Calu3 (cell line): Measurements from ENCODE around the gene TMEM98. TPM values are rescaled to one million over a fixed set of nuclear protein-coding genes. Genes with fewer than 3 reads are reported as not detected.
"Not testable (repeated sequence)": the region's sequence is repeated elsewhere in the genome, so short reads cannot be mapped to it uniquely, and the experiment has no call there.

Source experiments
- BruUV-seq: library from RNA; stranded (reverse); fragments of 400-500 nt; replicated peaks from 2 replicates; lab custom pipeline; 2021; lab: Mats Ljungman, UMichigan
- CTCF ChIA-PET: fragments of 300-600 bp; sonication (Branson Sonifier 250); formaldehyde crosslinking; loops from one replicate; lab custom pipeline; 2022; ENCODE audit warnings: antibody characterized with exemption; lab: Charles Lee
- DNase-seq: peaks from one replicate; pipeline ENCODE4 v3.0.0; 2022
- H3K27ac Mint-ChIP-seq: one replicate; pipeline ENCODE4 v1.8.0; 2022; ENCODE audit warnings: mixed read lengths; ENCODE audit not compliant: unreplicated experiment
- H3K27me3 Mint-ChIP-seq: one replicate; pipeline ENCODE4 v1.8.0; 2022; ENCODE audit warnings: mixed read lengths; ENCODE audit not compliant: unreplicated experiment
- H3K36me3 Mint-ChIP-seq: one replicate; pipeline ENCODE4 v1.8.0; 2022; ENCODE audit warnings: mild to moderate bottlenecking, moderate library complexity, mixed read lengths; ENCODE audit not compliant: insufficient read depth, unreplicated experiment
- H3K4me1 Mint-ChIP-seq: one replicate; pipeline ENCODE4 v1.8.0; 2022; ENCODE audit warnings: mild to moderate bottlenecking, low read depth, mixed read lengths; ENCODE audit not compliant: unreplicated experiment
- H3K4me3 Mint-ChIP-seq: one replicate; pipeline ENCODE4 v1.8.0; 2022; ENCODE audit warnings: mild to moderate bottlenecking, low read depth, moderate library complexity, mixed read lengths; ENCODE audit not compliant: unreplicated experiment
- H3K9me3 Mint-ChIP-seq: one replicate; pipeline ENCODE4 v1.8.0; 2022; ENCODE audit warnings: low read depth, mixed read lengths; ENCODE audit not compliant: unreplicated experiment
- CTCF ChIP-seq: fragments of 200-600 bp; IDR thresholded peaks from one replicate; pipeline ENCODE4 v1.8.0; 2022; ENCODE audit warnings: antibody characterized with exemption; ENCODE audit not compliant: unreplicated experiment
- intact Hi-C: fragments of 100-400 bp; cut with micrococcal nuclease; formaldehyde crosslinking; loops from one replicate; pipeline ENCODE4 v1.10.0; 2022; ENCODE audit not compliant: unreplicated experiment
- total RNA-seq: library from RNA; stranded (reverse); gene quantifications from 2 replicates; pipeline ENCODE4 v1.2.3, GENCODE V29; 2022

The TMEM98 gene
- total RNA-seq, 1 experiment from 2014 or later: 2.1 TPM

GRCh38 chr17:32920293-32920692, 7.7 kb upstream of the TMEM98 start:
- Mint-ChIP-seq H3K4me1 (no peaks in the 10 kb centered on the region), H3K36me3 (no peaks in the 10 kb centered on the region), H3K4me3 (no peak overlapping the region), H3K9me3 (no peaks in the 10 kb centered on the region), H3K27me3 (peaks cover 16% of the 10 kb centered on the region), H3K27ac (no peak overlapping the region)
- no peak for TF ChIP-seq CTCF
- CTCF ChIA-PET: interaction anchor here (0.7 to 0.8 kb wide), 2 partner anchors 49 to 217 kb away, joined by 3 read pairs; no protein-coding TSS in a partner anchor
- BruUV-seq: no TSS peak
- intact Hi-C loops: no loop called here
- no peak for DNase-seq

- Mint-ChIP-seq H3K9me3 (no peaks in the 10 kb centered on the region), H3K4me1 (no peaks in the 10 kb centered on the region), H3K27ac (no peak overlapping the region), H3K4me3 (no peak overlapping the region), H3K36me3 (no peaks in the 10 kb centered on the region), H3K27me3 (peaks cover 10% of the 10 kb centered on the region)
- intact Hi-C loops: no loop called here
- no peak for DNase-seq
- no peak for TF ChIP-seq CTCF
- CTCF ChIA-PET: interaction anchor here (0.7 kb wide), 3 partner anchors 9 to 217 kb away, joined by 3 to 5 read pairs (median 4); no protein-coding TSS in a partner anchor
- no TSS peak for BruUV-seq
Measured at GRCh38 chr17:32921017-32921416, 6.9 kb upstream of the TMEM98 start.

GRCh38 chr17:32923905-32924304, 4.0 kb upstream of the TMEM98 start:
- BruUV-seq, H3K9me3 Mint-ChIP-seq, H3K27me3 Mint-ChIP-seq, H3K4me3 Mint-ChIP-seq, H3K4me1 Mint-ChIP-seq, H3K27ac Mint-ChIP-seq, DNase-seq, H3K36me3 Mint-ChIP-seq, intact Hi-C loops, CTCF ChIA-PET: not testable (repeated sequence)

GRCh38 chr17:32926183-32926582, 1.8 kb upstream of the TMEM98 start:
- H3K36me3 Mint-ChIP-seq: no peaks in the 10 kb centered on the region
- no peak overlapping the region for H3K27ac Mint-ChIP-seq
- DNase-seq: no peak
- no peak overlapping the region for H3K4me3 Mint-ChIP-seq
- CTCF ChIA-PET: no interaction called here
- intact Hi-C loops: no loop called here
- no peaks in the 10 kb centered on the region for H3K4me1 Mint-ChIP-seq
- H3K27me3 Mint-ChIP-seq: peaks cover 7% of the 10 kb centered on the region
- TF ChIP-seq CTCF: no peak
- H3K9me3 Mint-ChIP-seq: no peaks in the 10 kb centered on the region
- BruUV-seq: no TSS peak

- H3K4me1 Mint-ChIP-seq, CTCF ChIA-PET, DNase-seq, H3K9me3 Mint-ChIP-seq, H3K4me3 Mint-ChIP-seq, H3K27me3 Mint-ChIP-seq, BruUV-seq, intact Hi-C loops, H3K36me3 Mint-ChIP-seq, H3K27ac Mint-ChIP-seq: not testable (repeated sequence)
Measured at GRCh38 chr17:32926789-32927188, 1.2 kb upstream of the TMEM98 start.
